Activated naive CD4-positive, alpha-beta T cell treated with anti-CD3 and anti-CD28 coated beads, Interleukin-2, amount 50 U/mL, for 72 hours (primary cell): ENCODE results near the gene CNIH4. TPM values are rescaled to one million over a fixed set of nuclear protein-coding genes. Genes with fewer than 3 reads are reported as not detected.
A peak's percentile ranks its signal among the peaks of the same experiment; 100 is the strongest.

ENCODE experiments used
- ATAC-seq, 2 donors: fragments of 150-1000 bp; cut with Tn5 transposase; 2 replicates each; pipeline ENCODE4 v1.10.0; 2021; ENCODE audit warnings: mild to moderate bottlenecking in 2 of 2, moderate library complexity in 2 of 2
- DNase-seq, 2 donors: peaks; one replicate each; pipeline ENCODE4 v3.0.0; 2021 to 2022; ENCODE audit warnings: low spot score in 2 of 2
- H3K27ac Mint-ChIP-seq, 2 donors: one replicate each; pipeline ENCODE4 v1.8.0; 2022; ENCODE audit warnings: mild to moderate bottlenecking in 2 of 2, mixed read lengths in 2 of 2
- H3K36me3 Mint-ChIP-seq, 2 donors: one replicate each; pipeline ENCODE4 v1.8.0; 2022; ENCODE audit warnings: mixed read lengths in 2 of 2
- H3K9me3 Mint-ChIP-seq, 2 donors: one replicate each; pipeline ENCODE4 v1.8.0; 2022; ENCODE audit warnings: mixed read lengths in 2 of 2
- total RNA-seq, 2 donors: library from RNA; stranded (reverse); gene quantifications; one replicate each; pipeline ENCODE4 v1.2.3, GENCODE V29; 2022

The CNIH4 gene
- total RNA-seq, 2 donors from 2014 or later = 31.5 to 39.5 TPM

DNA sequence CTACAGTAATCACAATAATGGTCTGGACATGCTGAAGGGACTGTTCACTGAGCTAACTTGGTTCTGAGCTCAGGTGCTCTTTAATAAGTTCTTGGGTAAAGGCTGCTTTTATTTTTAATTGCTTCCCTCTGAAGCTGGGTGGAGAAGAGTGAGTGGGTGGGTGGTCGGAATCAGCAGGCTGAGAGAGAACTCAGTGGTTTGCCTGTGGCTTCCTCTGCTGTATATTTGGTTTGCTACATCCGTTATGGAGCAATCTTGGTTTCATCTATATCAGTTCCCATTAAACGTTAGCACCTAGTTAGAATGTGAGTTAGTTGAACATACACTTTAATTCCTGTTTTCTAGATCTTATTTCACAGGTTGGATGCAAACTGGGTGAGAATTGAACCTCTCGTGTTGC, 23.3 kb downstream of the CNIH4 start:
- Mint-ChIP-seq H3K27ac (peak overlapping the region; percentile 2 to 63), H3K36me3 (peaks cover 20 to 39% of the 10 kb centered on the region in 2 donors), H3K9me3 (no peaks in the 10 kb centered on the region)
- DNase-seq (peak in 1 of 2 donors; percentile 61), ATAC-seq (peak; percentile 29 to 55)

DNA sequence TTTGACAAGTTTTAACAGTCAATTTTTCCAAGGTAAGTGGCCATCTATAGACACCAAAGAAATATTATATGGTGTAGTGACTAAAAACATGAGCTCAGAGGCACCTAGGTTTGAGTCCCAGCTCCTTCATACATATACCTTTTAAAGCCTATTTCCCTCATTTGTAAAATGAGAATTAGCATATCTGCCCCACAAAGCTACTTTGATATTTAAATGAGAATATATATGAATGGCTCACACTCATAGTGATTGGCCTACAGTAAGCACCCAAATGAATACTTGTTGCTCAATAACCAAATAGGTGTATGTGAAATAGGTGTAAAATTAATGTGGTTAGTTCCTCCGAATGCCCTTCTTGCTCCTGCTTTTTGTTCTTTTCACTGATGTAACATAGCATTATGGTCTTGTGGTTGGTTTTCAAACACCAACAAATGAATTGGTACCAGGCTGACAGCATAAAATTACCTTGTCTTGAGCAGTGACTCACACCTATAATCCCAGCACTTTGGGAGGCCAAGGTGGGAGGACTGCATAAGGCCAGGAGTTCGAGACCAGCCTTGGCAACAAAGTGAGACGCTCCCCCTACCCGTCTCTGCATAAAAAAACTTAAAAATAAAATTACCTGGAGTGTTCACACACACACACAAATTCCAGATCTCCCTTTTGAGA, 25.3 kb downstream of the CNIH4 start:
- no peaks in the 10 kb centered on the region for H3K9me3 Mint-ChIP-seq
- ATAC-seq (peak; percentile 70 to 80), DNase-seq (no peak)
- H3K27ac Mint-ChIP-seq = peak overlapping the region; percentile 63 to 86
- peaks cover 6 to 18% of the 10 kb centered on the region in 2 donors for H3K36me3 Mint-ChIP-seq

DNA sequence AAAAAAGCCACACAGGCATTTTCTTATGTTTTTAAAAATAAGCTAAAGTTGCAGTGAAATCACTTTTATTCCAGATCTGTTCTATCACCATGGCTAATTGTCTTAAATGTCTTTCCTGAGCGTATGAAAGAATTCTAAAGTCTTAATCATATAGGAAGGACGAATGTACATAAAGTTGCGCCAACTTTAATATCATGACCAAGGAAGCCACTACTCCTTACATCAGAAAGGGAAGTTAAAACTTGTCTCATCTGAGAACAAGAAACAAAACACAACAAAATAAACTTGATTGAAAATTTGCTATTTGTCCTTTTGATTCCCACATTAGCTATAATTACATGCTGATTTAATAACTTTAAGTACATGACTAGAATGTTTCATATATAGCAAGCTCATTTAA, 26.5 kb downstream of the CNIH4 start:
- DNase-seq (no peak), ATAC-seq (no peak)
- peaks cover 0 to 8% of the 10 kb centered on the region in 2 donors for H3K36me3 Mint-ChIP-seq
- H3K9me3 Mint-ChIP-seq = no peaks in the 10 kb centered on the region
- H3K27ac Mint-ChIP-seq = no peak overlapping the region

DNA sequence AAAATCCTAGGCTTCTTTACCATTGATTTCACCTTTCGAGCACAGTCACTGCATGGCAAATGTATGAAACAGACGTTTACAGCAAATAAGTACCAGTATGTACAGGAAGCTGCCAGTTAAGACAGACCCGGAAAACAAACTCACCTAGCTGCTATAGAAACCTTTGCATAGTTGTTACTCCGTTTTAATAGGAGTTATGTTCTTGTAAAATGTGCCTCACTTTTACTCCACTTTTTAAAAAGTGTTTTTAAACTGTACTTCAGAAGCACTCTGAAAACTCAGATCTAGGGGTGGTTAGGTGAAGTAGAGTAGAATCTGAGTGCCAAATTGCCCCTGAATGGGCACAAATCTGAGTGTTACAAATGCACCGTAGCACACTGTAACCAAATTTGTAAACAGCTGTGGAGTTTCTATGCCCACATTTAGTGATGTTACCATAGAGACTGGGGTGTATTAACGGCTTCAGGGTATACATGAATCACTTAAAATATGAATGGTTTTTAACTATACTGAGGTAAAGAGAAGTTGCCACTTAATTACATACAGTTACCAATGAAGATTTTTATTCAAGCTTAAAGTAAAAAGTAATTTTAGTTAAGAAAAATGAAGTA, 30.7 kb downstream of the CNIH4 start:
- peaks cover 7 to 14% of the 10 kb centered on the region in 2 donors for H3K36me3 Mint-ChIP-seq
- DNase-seq = no peak
- H3K27ac Mint-ChIP-seq = no peak overlapping the region
- no peaks in the 10 kb centered on the region for H3K9me3 Mint-ChIP-seq
- ATAC-seq = peak in 1 of 2 donors; percentile 66

DNA sequence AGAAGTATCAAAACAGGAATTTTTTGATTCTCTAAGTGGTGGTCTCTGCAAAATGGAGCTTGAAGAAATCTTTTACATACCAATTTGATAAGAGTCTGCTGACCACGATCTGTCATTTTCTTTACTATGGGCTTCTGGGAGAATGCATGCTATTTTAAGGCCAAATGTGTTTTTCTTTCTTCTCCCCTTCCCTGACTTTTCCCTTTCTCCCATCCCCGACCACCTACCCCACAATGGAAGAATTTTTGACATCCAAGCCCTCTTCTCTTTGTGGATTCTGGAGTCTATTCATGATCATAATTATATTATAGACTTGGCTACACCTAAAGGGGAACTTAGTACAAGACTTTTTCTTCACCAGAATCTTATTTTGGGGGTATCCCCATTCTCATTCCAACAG, 31.3 kb downstream of the CNIH4 start:
- ATAC-seq = no peak
- peak overlapping the region in 1 of 2 donors; percentile 9 for H3K27ac Mint-ChIP-seq
- no peaks in the 10 kb centered on the region for H3K9me3 Mint-ChIP-seq
- no peak for DNase-seq
- peaks cover 7 to 19% of the 10 kb centered on the region in 2 donors for H3K36me3 Mint-ChIP-seq

DNA sequence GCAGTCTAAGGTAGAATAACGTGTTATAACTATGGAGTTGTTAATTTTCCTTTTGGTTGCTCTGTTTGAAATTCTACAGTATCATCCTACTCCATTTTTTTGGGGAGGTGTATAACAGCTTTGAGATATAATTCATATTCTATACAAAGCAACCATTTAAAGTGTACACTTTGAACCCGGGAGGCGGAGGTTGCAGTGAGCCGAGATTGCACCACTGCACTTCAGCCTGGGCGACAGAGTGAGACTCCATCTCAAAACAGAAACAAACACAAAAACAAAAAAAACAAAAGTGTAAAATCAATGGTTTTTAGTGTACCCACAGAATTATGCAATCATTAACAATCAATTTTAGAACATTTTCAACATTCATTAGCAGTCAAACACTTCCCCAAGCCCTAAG, 33.8 kb downstream of the CNIH4 start:
- H3K9me3 Mint-ChIP-seq = no peaks in the 10 kb centered on the region
- peaks cover 7 to 28% of the 10 kb centered on the region in 2 donors for H3K36me3 Mint-ChIP-seq
- ATAC-seq (no peak), DNase-seq (no peak)
- no peak overlapping the region for H3K27ac Mint-ChIP-seq

DNA sequence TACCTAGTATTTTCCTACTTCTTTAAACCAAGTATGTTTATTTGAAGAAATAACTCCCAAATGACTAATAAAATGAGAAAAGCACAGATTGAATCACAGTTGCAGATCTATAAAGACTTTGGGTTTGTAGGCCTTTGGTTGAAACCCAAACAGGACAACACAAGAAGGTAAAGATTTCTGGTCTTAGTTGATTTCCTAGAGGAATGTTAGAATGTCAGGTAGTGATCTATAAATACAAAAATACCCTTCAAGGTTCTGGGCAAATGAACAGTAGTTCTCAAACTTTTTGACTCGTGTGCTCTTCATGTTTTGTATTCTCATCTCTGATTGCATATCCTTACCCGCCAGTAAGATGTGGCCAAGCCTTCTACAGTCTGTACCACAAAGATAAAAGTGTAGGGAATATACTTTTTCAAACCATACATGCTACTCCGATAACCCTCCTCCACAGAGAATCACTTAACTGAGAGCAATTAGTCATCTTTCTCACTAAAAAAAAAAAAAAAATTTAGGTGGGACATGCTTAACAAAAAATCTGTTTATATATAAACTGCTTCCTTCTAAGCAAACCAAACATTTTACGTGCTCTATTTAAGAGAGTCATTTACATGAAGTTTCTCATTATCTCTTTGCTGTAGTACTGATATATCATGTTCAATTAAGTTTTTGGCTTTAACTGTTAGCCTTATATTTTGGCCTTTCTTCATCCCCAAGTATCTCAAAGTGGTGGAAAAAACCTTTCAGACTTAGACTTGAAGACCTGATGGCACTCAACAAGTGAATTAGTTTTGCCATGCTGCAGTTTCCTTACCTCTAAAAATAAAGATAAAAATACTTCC, 36.0 kb downstream of the CNIH4 start:
- Mint-ChIP-seq H3K36me3 (peaks cover 7 to 40% of the 10 kb centered on the region in 2 donors), H3K27ac (no peak overlapping the region), H3K9me3 (no peaks in the 10 kb centered on the region)
- DNase-seq = no peak
- peak; percentile 73 to 86 for ATAC-seq

DNA sequence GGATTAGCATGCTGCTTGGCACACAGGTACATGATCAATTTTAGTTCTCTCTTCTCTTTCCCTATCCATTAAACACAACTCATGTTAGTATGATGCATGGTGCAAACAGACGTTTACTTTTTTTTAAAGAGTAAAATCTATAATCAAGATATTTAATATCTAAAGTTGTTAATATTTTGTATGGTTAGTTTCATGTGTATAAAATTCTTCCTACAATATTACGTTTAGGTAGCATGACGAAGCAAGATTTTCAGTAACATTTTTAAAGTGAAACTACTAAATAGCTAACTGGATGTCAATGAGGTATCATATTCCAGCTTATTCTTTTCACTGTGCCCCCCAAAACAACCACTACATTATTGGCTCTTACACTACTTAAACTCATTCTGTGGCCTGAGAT, 36.6 kb downstream of the CNIH4 start:
- Mint-ChIP-seq H3K27ac (no peak overlapping the region), H3K36me3 (peaks cover 7 to 40% of the 10 kb centered on the region in 2 donors), H3K9me3 (no peaks in the 10 kb centered on the region)
- DNase-seq (no peak), ATAC-seq (no peak)

DNA sequence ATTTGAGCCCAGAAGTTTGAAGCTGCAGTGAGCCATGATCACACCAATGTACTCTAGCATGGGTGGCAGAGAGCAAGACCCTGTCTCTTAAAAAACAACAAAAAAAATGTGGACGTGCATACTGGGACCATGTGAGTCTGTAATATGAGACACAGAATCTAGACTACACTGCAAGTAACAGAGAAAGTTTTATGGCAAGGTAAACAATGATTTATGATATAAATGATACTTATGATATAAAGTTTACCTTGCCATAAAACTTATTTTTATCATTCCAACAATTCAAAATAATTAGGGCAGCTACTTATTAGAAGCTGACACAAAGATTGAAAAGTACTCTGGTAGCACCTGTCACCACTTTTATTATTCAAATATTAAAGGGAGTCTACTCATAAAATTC, 43.2 kb downstream of the CNIH4 start:
- H3K36me3 Mint-ChIP-seq = peaks cover 0 to 28% of the 10 kb centered on the region in 2 donors
- DNase-seq = no peak
- H3K27ac Mint-ChIP-seq = no peak overlapping the region
- ATAC-seq = no peak
- H3K9me3 Mint-ChIP-seq = no peaks in the 10 kb centered on the region

DNA sequence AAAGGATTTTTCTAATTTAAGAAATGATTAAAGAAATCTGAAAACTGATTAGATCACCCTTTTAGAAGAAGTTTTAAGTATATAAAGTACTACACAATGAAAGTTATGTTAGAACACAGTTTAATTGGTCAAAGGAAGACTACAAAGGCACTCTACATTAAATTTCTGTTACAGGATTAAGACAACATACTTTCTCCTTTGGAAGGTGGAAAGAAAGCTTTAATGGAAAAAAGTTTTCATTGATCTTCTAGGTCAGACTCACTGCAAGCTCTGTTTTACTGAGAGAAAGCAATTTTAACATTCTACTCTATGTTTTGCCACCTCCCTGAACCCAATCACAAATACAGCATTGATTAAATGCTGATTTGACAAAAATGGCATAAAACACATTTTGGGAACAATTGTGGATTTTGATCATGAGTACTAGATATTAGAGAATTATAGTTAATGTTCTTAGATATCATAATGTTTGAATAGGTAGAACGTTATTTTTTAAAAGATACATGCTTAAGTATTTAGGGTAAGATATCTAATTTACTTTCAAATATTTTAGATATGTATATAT, 45.9 kb downstream of the CNIH4 start:
- Mint-ChIP-seq H3K27ac (no peak overlapping the region), H3K36me3 (peaks cover 8 to 31% of the 10 kb centered on the region in 2 donors), H3K9me3 (no peaks in the 10 kb centered on the region)
- DNase-seq (no peak), ATAC-seq (no peak)

DNA sequence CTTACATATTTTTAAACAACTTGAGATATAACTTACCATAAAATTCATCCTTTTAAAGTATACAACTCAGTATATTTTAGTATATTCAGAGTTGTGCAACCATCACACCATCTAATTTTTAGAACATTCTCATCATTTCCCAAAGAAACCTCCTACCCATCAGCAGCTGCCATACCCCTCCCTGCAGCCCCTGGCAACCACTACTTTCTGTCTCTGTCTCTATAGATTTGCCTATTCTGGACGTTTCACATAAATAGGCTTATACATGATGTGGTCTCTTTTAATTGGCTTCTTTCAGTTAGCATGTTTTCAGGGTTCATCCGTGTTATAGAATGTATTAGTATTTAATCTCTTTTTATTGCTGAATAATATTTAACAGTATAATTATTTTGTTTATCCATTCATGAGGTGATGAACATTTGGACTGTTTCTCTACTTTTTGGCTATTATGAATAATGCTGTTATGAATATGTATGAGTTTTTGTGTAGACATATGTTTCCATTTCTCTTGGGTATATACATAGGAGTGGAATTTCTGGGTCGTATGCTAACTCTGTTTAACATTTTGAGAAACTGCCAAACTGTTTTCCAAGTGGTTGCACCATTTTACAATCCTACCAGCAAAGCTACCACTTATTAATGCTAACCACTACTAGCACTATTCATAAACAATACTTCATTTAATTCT, 48.4 kb downstream of the CNIH4 start:
- no peaks in the 10 kb centered on the region for H3K9me3 Mint-ChIP-seq
- peak overlapping the region in 1 of 2 donors; percentile 8 for H3K27ac Mint-ChIP-seq
- DNase-seq (no peak), ATAC-seq (no peak)
- H3K36me3 Mint-ChIP-seq = peaks cover 8 to 21% of the 10 kb centered on the region in 2 donors

DNA sequence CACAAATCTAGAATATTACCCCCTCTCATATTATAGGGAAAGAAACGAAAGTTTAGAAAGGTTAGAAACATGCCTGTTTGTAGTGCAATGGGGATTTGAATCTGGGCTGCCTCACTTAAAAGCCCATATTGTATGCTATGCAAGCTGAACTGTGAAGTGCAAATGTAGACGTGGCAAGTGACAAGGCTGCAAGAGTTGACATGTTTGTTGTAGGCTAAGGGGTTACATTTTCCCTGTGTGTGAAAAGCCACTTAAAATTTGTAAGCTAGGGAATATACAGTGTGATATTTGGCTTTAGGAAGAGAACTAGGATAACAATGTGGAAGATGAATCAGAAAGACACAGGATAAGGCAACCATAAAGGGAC, 48.9 kb downstream of the CNIH4 start:
- H3K36me3 Mint-ChIP-seq = peaks cover 8 to 21% of the 10 kb centered on the region in 2 donors
- H3K27ac Mint-ChIP-seq = peak overlapping the region in 1 of 2 donors; percentile 46

DNA sequence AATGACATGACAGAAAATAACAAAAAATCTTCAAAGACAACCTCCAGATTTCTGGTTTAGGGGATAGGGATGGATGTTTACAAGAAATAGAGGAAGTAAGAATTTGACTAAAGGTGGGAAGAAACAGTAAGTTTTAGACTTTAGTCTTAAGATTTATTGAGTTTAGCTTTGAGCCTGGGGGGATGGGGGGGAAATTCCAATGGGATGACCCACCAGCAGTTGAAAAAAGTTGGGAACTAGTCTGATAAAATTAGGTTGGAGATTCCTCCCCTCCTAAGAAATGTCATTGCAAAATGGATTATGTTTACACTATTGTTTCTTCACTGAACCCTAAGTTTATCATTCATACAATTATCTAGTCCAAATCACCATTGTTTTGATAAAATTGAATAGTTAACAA, 49.5 kb downstream of the CNIH4 start:
- Mint-ChIP-seq H3K27ac (peak overlapping the region; percentile 46 to 69), H3K36me3 (peaks cover 8 to 16% of the 10 kb centered on the region in 2 donors), H3K9me3 (no peaks in the 10 kb centered on the region)
- DNase-seq = no peak
- no peak for ATAC-seq

More for the DNA sequence above, 48.9 kb downstream of the CNIH4 start:
- H3K9me3 Mint-ChIP-seq = no peaks in the 10 kb centered on the region
- ATAC-seq = no peak
- DNase-seq = no peak

DNA sequence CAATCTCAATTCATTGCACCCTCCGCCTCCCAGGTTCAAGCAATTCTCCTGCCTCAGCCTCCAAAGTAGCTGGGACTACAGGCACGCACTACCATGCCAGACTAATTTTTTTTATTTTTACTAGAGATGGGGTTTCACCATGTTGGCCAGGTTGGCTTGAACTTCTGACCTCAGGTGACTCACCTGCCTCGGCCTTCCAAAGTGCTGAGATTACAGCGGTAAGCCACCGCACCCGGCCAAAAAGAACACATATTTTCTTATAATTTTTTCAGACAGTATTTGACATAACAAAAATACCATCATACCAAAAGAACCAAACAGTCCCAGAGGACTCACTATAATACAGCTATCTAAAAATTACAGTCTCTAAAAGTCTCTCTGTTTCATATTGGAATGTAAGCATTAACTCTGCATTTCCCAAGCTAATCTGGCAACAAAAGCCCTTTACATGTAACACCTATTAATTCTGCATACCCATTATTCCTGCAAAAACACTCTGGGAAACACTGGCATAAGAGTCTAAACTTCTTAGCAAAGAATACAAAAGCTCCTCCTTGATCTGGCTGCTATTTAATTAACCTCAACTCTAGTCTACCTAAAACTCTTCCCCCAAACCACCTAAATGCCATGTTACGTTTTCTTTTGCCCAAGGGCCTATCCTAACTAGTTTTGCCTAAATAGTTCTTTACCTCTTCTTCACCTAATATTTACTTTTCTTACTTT, 51.1 kb downstream of the CNIH4 start:
- peaks cover 8 to 15% of the 10 kb centered on the region in 2 donors for H3K36me3 Mint-ChIP-seq
- ATAC-seq (no peak), DNase-seq (no peak)
- H3K27ac Mint-ChIP-seq = no peak overlapping the region
- H3K9me3 Mint-ChIP-seq = no peaks in the 10 kb centered on the region

DNA sequence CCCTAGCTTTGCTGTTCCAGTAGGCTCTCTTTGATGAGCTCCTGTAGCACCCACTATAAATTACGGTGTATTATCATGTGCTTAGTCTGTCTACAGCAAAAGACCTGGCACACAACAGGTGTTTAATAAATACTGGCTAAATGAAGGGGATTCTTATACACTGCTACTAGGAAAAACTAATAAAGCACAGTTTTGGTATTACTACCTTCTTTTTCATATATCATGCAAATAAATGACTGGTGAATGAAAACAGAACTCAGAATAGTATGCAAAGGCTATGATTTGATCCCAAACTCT, 51.6 kb downstream of the CNIH4 start:
- H3K27ac Mint-ChIP-seq = no peak overlapping the region
- no peaks in the 10 kb centered on the region for H3K9me3 Mint-ChIP-seq
- no peak for DNase-seq
- H3K36me3 Mint-ChIP-seq = peaks cover 8 to 15% of the 10 kb centered on the region in 2 donors
- no peak for ATAC-seq

DNA sequence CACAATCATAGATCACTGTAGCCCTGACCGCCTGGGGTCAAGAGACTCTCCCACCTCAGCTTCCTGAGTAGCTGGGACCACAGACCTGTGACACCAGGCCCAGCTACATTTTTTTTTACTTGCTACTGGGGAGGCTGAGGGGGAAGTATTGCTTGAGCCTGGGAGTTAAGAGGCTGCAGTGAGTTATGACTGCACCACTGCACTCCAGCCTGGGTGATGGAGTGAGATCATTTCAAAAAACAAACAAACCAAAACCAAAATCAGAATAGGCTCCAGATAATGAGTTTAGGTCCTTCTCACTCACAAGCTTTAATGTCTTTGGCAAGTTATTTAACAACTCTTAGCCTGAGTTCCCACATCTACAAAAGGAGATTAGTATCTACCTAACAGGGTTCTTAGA, 55.1 kb downstream of the CNIH4 start:
- peak in 1 of 2 donors; percentile 37 for ATAC-seq
- Mint-ChIP-seq H3K27ac (no peak overlapping the region), H3K36me3 (peaks cover 0 to 7% of the 10 kb centered on the region in 2 donors), H3K9me3 (no peaks in the 10 kb centered on the region)
- no peak for DNase-seq
